Measurements from ENCODE around the gene MIGA2.

MIGA2 gene

GRCh38 chr9:129064499-129064908, 28.1 kb downstream of the MIGA2 start:
- no peak overlapping the region for H3K4me3 ChIP-seq (ENCODE audit: control insufficient read depth, low read depth, low read length)
- no peak for TF ChIP-seq CTCF (IDR thresholded peaks at IDR 0.05; ENCODE audit: control insufficient read depth, insufficient read depth, low read depth, low read length, missing control alignments)
- DNase-seq (ENCODE audit: low read depth) = no peak

- no peak for DNase-seq (ENCODE audit: low read depth)
- no peak overlapping the region for H3K4me3 ChIP-seq (ENCODE audit: control insufficient read depth, low read depth, low read length)
- no peak for TF ChIP-seq CTCF (IDR thresholded peaks at IDR 0.05; ENCODE audit: control insufficient read depth, insufficient read depth, low read depth, low read length, missing control alignments)
These were observed 31.7 kb downstream of the MIGA2 start for GRCh38 chr9:129068110-129068509.

DNA sequence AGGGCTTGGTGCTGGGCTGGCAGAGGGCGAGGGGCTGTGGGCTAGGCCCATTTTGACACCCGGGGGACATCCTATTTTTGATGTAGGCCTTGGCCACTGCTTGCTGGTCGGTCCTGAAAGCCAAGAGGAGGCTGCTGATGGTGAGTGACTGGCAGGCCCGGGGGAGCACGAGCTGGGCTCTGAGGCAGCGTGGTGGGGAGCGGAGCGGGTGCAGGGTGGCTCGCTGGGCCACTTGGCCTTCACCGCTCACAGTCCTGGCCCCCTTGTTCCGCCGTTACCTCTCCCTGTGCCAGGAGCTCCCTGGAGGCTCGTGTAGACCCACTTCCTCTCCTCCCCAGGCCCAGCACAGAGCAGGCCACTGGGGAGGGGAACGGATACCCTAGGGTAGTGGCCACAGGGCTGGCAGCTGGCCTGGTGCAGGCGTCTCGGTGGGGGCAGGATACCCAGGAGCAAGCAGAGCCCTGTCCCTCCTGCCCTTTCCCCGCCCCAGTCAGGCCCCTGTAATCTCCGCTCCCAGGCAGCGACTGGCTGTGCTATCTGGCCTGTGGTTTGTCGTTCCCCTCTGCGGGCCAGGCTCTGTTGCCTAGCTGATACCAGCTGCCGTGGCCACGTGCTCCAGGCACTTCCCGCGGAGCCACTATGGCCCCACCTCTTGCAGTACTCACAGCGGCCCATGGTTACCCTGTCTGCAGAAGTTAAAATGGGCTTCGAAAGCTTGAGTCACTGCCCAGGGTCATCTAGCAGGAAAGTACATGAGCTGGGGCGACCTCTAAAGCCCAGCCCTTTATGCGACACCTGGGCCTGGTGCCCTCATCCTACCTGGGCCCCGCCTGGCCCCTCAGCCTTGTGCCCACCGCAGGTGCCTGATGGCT, 32.8 kb downstream of the MIGA2 start:
- no peak for TF ChIP-seq CTCF (IDR thresholded peaks at IDR 0.05; ENCODE audit: control insufficient read depth, insufficient read depth, low read depth, low read length, missing control alignments)
- no peak overlapping the region for H3K4me3 ChIP-seq (ENCODE audit: control insufficient read depth, low read depth, low read length)
- DNase-seq (ENCODE audit: low read depth) = no peak

- H3K4me3 ChIP-seq (ENCODE audit: control insufficient read depth, low read depth, low read length) = no peak overlapping the region
- no peak for DNase-seq (ENCODE audit: low read depth)
- no peak for TF ChIP-seq CTCF (IDR thresholded peaks at IDR 0.05; ENCODE audit: control insufficient read depth, insufficient read depth, low read depth, low read length, missing control alignments)
These were observed 33.6 kb downstream of the MIGA2 start for GRCh38 chr9:129069862-129070641.

DNA sequence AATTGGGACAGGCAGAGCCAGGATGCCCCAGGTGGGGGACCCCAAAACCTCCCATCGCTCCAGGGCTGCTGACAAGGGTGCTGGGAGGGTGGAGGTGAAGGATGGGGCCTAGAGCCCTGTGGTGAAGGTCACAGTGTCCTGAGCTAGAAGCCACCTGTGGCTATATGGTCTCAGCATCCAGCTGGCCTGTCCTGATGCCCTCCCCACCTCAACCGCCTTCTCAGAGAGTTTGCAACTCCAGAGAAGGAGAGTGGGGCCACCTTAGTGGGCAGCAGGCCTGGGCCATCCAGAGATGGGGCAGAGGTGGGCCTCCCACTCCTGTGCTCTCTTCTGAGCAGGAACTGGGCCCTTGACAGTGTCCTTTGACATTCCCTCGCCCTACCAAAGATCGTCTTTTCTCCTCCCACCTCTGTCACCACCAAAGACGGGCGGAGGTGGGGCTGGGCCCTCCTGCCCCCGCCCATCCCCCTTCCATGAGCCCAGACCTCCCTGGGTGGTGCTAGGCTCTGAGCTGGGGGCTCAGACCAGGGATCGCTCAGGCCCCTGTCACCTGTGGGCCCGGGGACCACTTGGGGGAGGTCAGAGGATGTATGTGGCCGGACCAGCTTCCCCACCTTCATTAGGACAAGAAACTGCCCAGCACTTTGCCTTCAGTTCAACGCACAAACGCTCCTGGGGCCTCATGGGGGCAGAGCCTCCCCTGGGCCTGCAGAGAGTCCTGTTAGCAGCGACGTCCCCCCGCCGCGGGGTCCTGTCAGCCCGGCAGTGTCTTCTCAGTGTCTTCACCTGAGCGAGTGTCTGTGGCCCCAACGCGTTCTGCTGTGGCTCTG, 34.5 kb downstream of the MIGA2 start:
- H3K4me3 ChIP-seq (ENCODE audit: control insufficient read depth, low read depth, low read length) = no peak overlapping the region
- TF ChIP-seq CTCF (IDR thresholded peaks at IDR 0.05; ENCODE audit: control insufficient read depth, insufficient read depth, low read depth, low read length, missing control alignments) = no peak
- DNase-seq (ENCODE audit: low read depth) = no peak

DNA sequence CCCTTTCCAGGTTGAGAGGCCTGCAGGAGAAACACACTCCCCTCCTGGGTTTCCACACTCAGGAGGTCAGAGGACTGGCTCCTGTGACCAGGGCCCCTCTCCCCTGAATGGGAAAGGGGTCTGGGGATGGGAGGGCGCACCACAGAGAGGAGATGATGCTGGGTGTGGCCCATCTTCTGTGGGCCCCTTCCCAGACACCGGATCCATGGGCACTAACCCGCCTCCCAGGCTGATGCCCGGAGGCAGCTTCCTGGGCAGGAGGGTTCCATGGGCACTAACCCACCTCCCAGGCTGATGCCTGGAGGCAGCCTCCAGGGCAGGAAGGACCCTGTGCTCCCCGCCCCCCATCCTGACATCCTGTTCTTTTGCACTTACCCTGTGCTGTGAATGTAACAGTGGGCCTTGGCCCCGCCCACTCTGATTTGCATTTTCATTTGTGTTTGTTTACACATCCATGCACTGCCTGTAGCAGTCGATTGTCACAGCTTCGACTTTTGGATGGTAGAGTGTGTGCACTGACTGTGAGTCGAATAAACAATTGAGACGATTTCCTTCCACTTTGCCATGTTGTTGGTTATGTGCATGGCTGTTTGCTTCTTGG, 35.2 kb downstream of the MIGA2 start:
- H3K4me3 ChIP-seq (ENCODE audit: control insufficient read depth, low read depth, low read length) = no peak overlapping the region
- no peak for TF ChIP-seq CTCF (IDR thresholded peaks at IDR 0.05; ENCODE audit: control insufficient read depth, insufficient read depth, low read depth, low read length, missing control alignments)
- DNase-seq (ENCODE audit: low read depth) = no peak
